Stimulated activated naive CD8-positive, alpha-beta T cell treated with anti-CD3 and anti-CD28 coated beads, Interleukin-15, amount 100 ng/mL, for 72 hours (primary cell): ENCODE data around the gene FARSA.
A peak's percentile ranks its signal among the peaks of the same experiment; 100 is the strongest.
"Not testable (repeated sequence)": the region's sequence is repeated elsewhere in the genome, so short reads cannot be mapped to it uniquely, and the experiment has no call there.

Experiments used
- ATAC-seq: fragments of 150-1000 bp; cut with Tn5 transposase; 2 replicates; pipeline ENCODE4 v1.10.0; 2021; ENCODE audit warnings: mild to moderate bottlenecking, moderate library complexity
- DNase-seq, 2 donors: peaks; one replicate each; pipeline ENCODE4 v3.0.0; 2021 to 2022
- H3K27ac Mint-ChIP-seq, 2 donors: one replicate each; pipeline ENCODE4 v1.8.0; 2022; ENCODE audit warnings: mild to moderate bottlenecking in 2 of 2, mixed read lengths in 2 of 2, moderate library complexity in 2 of 2
- H3K27me3 Mint-ChIP-seq: one replicate; pipeline ENCODE4 v1.8.0; 2022; ENCODE audit warnings: mixed read lengths
- H3K4me1 Mint-ChIP-seq: one replicate; pipeline ENCODE4 v1.8.0; 2022; ENCODE audit warnings: mild to moderate bottlenecking, mixed read lengths
- H3K4me3 Mint-ChIP-seq, 2 donors: one replicate each; pipeline ENCODE4 v1.8.0; 2022; ENCODE audit warnings: mild to moderate bottlenecking in 2 of 2, mixed read lengths in 2 of 2, moderate library complexity in 1 of 2
- H3K9me3 Mint-ChIP-seq, 2 donors: one replicate each; pipeline ENCODE4 v1.8.0; 2022; ENCODE audit warnings: mixed read lengths in 2 of 2

Gene FARSA

GRCh38 chr19:12891553-12892021 lies 41.9 kb downstream of the FARSA start:
- Mint-ChIP-seq H3K4me1 (peaks cover 42% of the 10 kb centered on the region), H3K9me3 (no peaks in the 10 kb centered on the region), H3K27ac (peak overlapping the region in 1 of 2 donors; percentile 81), H3K27me3 (no peaks in the 10 kb centered on the region), H3K4me3 (peak overlapping the region; percentile 98 to 99)
- DNase-seq (peak in 1 of 2 donors; percentile 24), ATAC-seq (no peak)

GRCh38 chr19:12890787-12891552 lies 42.5 kb downstream of the FARSA start, which contains the start of gene GCDH:
GCDH (plus strand) TSS chr19:12891160; CDS start chr19:12891305, 145 bp downstream.
- Mint-ChIP-seq H3K4me1 (peaks cover 48% of the 10 kb centered on the region), H3K27ac (peak within 1 kb of the TSS; percentile 91 to 94), H3K9me3 (no peaks in the 10 kb centered on the region)

GRCh38 chr19:12890299-12890786 lies 43.2 kb downstream of the FARSA start:
- not testable (repeated sequence) for H3K27me3 Mint-ChIP-seq, DNase-seq, ATAC-seq, H3K9me3 Mint-ChIP-seq
- H3K4me1 Mint-ChIP-seq = peaks cover 48% of the 10 kb centered on the region
- H3K4me3 Mint-ChIP-seq = peak overlapping the region; percentile 98 to 99
- peak overlapping the region in 1 of 2 donors; percentile 91 for H3K27ac Mint-ChIP-seq

More at GRCh38 chr19:12890787-12891552, 42.5 kb downstream of the FARSA start, which contains the start of gene GCDH:
- Mint-ChIP-seq H3K27me3 (no peaks in the 10 kb centered on the region), H3K4me3 (peak within 1 kb of the TSS; percentile 98 to 99)
- ATAC-seq (peak; percentile 98), DNase-seq (peak; percentile 94 to 98)

GRCh38 chr19:12888006-12888603 lies 45.4 kb downstream of the FARSA start:
- Mint-ChIP-seq H3K27me3 (no peaks in the 10 kb centered on the region), H3K9me3 (peaks cover 0 to 8% of the 10 kb centered on the region in 2 donors), H3K4me3 (no peak overlapping the region), H3K27ac (no peak overlapping the region), H3K4me1 (peaks cover 49% of the 10 kb centered on the region)
- DNase-seq = no peak
- no peak for ATAC-seq

- Mint-ChIP-seq H3K4me1 (peaks cover 50% of the 10 kb centered on the region), H3K9me3 (peaks cover 0 to 8% of the 10 kb centered on the region in 2 donors), H3K27ac (peak within 1 kb of the TSS; percentile 12 to 69), H3K4me3 (peak within 1 kb of the TSS; percentile 79 to 80), H3K27me3 (no peaks in the 10 kb centered on the region)
- ATAC-seq = no peak
- DNase-seq = no peak
Measured at GRCh38 chr19:12886969-12887747, 46.4 kb downstream of the FARSA start, which contains the start of gene KLF1. KLF1 (minus strand) TSS chr19:12887201; CDS start chr19:12887140, 61 bp downstream.

- Mint-ChIP-seq H3K9me3 (peaks cover 0 to 8% of the 10 kb centered on the region in 2 donors), H3K4me1 (peaks cover 48% of the 10 kb centered on the region), H3K27me3 (no peaks in the 10 kb centered on the region), H3K27ac (peak overlapping the region in 1 of 2 donors; percentile 69), H3K4me3 (peak overlapping the region; percentile 79 to 80)
- ATAC-seq (no peak), DNase-seq (no peak)
Measured at GRCh38 chr19:12886651-12886968, 46.9 kb downstream of the FARSA start.

GRCh38 chr19:12885749-12886650 lies 47.5 kb downstream of the FARSA start:
- H3K4me1 Mint-ChIP-seq = peaks cover 42% of the 10 kb centered on the region
- DNase-seq (no peak), ATAC-seq (peak; percentile 39)
- peaks cover 0 to 8% of the 10 kb centered on the region in 2 donors for H3K9me3 Mint-ChIP-seq
- H3K27me3 Mint-ChIP-seq = no peaks in the 10 kb centered on the region
- H3K4me3 Mint-ChIP-seq = peak overlapping the region; percentile 79 to 80
- H3K27ac Mint-ChIP-seq = peak overlapping the region; percentile 12 to 69

GRCh38 chr19:12884926-12885748 lies 48.4 kb downstream of the FARSA start:
- H3K4me3 Mint-ChIP-seq = peak overlapping the region; percentile 89 to 97
- ATAC-seq (peak; percentile 86), DNase-seq (peak; percentile 94 to 97)
- peak overlapping the region; percentile 70 to 91 for H3K27ac Mint-ChIP-seq
- H3K4me1 Mint-ChIP-seq = peaks cover 41% of the 10 kb centered on the region
- peaks cover 0 to 8% of the 10 kb centered on the region in 2 donors for H3K9me3 Mint-ChIP-seq
- no peaks in the 10 kb centered on the region for H3K27me3 Mint-ChIP-seq

GRCh38 chr19:12884627-12884925 lies 48.9 kb downstream of the FARSA start:
- DNase-seq (no peak), ATAC-seq (no peak)
- Mint-ChIP-seq H3K27me3 (no peaks in the 10 kb centered on the region), H3K4me3 (peak overlapping the region; percentile 89 to 97), H3K4me1 (peaks cover 41% of the 10 kb centered on the region), H3K9me3 (peaks cover 0 to 8% of the 10 kb centered on the region in 2 donors), H3K27ac (no peak overlapping the region)

- peak overlapping the region; percentile 89 to 97 for H3K4me3 Mint-ChIP-seq
Measured at GRCh38 chr19:12884202-12884601, 49.3 kb downstream of the FARSA start.

GRCh38 chr19:12882589-12882988 lies 50.9 kb downstream of the FARSA start:
- peak overlapping the region in 1 of 2 donors; percentile 86 for H3K27ac Mint-ChIP-seq
- peaks cover 53% of the 10 kb centered on the region for H3K4me1 Mint-ChIP-seq

More at GRCh38 chr19:12884202-12884601, 49.3 kb downstream of the FARSA start:
- DNase-seq (no peak), ATAC-seq (no peak)
- peaks cover 44% of the 10 kb centered on the region for H3K4me1 Mint-ChIP-seq
- no peak overlapping the region for H3K27ac Mint-ChIP-seq
- H3K9me3 Mint-ChIP-seq = peaks cover 0 to 8% of the 10 kb centered on the region in 2 donors
- H3K27me3 Mint-ChIP-seq = no peaks in the 10 kb centered on the region

GRCh38 chr19:12881172-12881808 lies 52.2 kb downstream of the FARSA start, which contains the start of gene DNASE2:
DNASE2 (minus strand) TSS chr19:12881449; CDS start chr19:12881375, 74 bp downstream.
- ATAC-seq = peak; percentile 74
- Mint-ChIP-seq H3K27me3 (no peaks in the 10 kb centered on the region), H3K27ac (peak within 1 kb of the TSS; percentile 86 to 88), H3K4me3 (peak within 1 kb of the TSS; percentile 91 to 92), H3K9me3 (peaks cover 0 to 8% of the 10 kb centered on the region in 2 donors), H3K4me1 (peaks cover 48% of the 10 kb centered on the region)
- DNase-seq = peak; percentile 83 to 91

More at GRCh38 chr19:12882589-12882988, 50.9 kb downstream of the FARSA start:
- no peaks in the 10 kb centered on the region for H3K27me3 Mint-ChIP-seq
- no peak for ATAC-seq
- DNase-seq = no peak
- H3K9me3 Mint-ChIP-seq = peaks cover 0 to 8% of the 10 kb centered on the region in 2 donors
- peak overlapping the region; percentile 91 to 92 for H3K4me3 Mint-ChIP-seq

- no peak for DNase-seq
- Mint-ChIP-seq H3K4me3 (peak overlapping the region; percentile 91 to 92), H3K27me3 (no peaks in the 10 kb centered on the region), H3K9me3 (peaks cover 0 to 8% of the 10 kb centered on the region in 2 donors), H3K27ac (peak overlapping the region; percentile 72), H3K4me1 (peaks cover 45% of the 10 kb centered on the region)
- peak; percentile 0 for ATAC-seq
Measured at GRCh38 chr19:12880551-12881171, 52.9 kb downstream of the FARSA start.
